Endothelial cell of umbilical vein (primary cell): ENCODE data around the gene ZFAND6. TPM values are rescaled to one million over a fixed set of nuclear protein-coding genes. Genes with fewer than 3 reads are reported as not detected.

Experiments used
- BruUV-seq: library from RNA; stranded (reverse); fragments of 400-500 nt; replicated peaks from 2 replicates; lab custom pipeline; 2021; lab: Mats Ljungman, UMichigan
- CTCF ChIA-PET: fragments of 300-600, 350-600 bp; sonication (Branson Sonifier 250); formaldehyde crosslinking; loops from one replicate; lab custom pipeline; 2021; ENCODE audit warnings: antibody characterized with exemption, inconsistent platforms; lab: Charles Lee
- POLR2A ChIA-PET: fragments of 300-600, 350-600 bp; sonication (Branson Sonifier 250); formaldehyde crosslinking; loops from one replicate; lab custom pipeline; 2021; ENCODE audit warnings: antibody characterized with exemption, inconsistent platforms; lab: Charles Lee
- DNase-seq: peaks from one replicate; pipeline ENCODE4 v3.0.0-alpha.2; 2011; ENCODE audit warnings: low read depth, low spot score
- FAIRE-seq: peaks from 2 replicates; lab custom pipeline; 2011; peaks lifted over from hg19 to GRCh38; lab: Jason Lieb, UNC
- H2AFZ ChIP-seq: 2 replicates; pipeline ENCODE4 v1.6.0; 2012; ENCODE audit warnings: low read depth, low read length, control low read depth, inconsistent platforms
- H3K27ac ChIP-seq: 2 replicates; pipeline ENCODE4 v1.5.1; 2011; ENCODE audit warnings: low read depth, mild to moderate bottlenecking, control low read depth, low read length, moderate library complexity; ENCODE audit not compliant: insufficient read depth
- H3K27me3 ChIP-seq, 2 experiments: 2 replicates each; pipeline versions ENCODE4 v1.6.0 to v1.6.1; 2011; ENCODE audit warnings: low read length in 2 of 2, mixed read lengths in 1 of 2; ENCODE audit not compliant: control insufficient read depth in 2 of 2, insufficient read depth in 2 of 2
- H3K36me3 ChIP-seq, 2 experiments: 2 replicates in 1 of 2; 3 replicates in 1 of 2; pipeline ENCODE4 v1.5.1; 2011; ENCODE audit warnings: low read length in 2 of 2, mild to moderate bottlenecking in 1 of 2, moderate library complexity in 1 of 2; ENCODE audit not compliant: control insufficient read depth in 2 of 2, insufficient read depth in 2 of 2; ENCODE audit errors: extremely low read depth in 1 of 2
- H3K4me1 ChIP-seq: 3 replicates; pipeline ENCODE4 v1.5.1; 2011; ENCODE audit warnings: mild to moderate bottlenecking, low read length; ENCODE audit not compliant: control insufficient read depth, insufficient read depth; ENCODE audit errors: extremely low read depth
- H3K4me2 ChIP-seq: 2 replicates; pipeline ENCODE4 v1.6.1; 2011; ENCODE audit warnings: low read length, control low read depth, mixed read lengths; ENCODE audit not compliant: insufficient read depth
- H3K4me3 ChIP-seq, 3 experiments: fragments of 200-600 bp in 1 of 3; sonication (generic), shearing (Covaris generic) in 1 of 3; replicated peaks in 1 of 3; 2 replicates each; pipeline ENCODE4 v1.5.1; 2011 to 2016; ENCODE audit warnings: control low read depth in 3 of 3, low read length in 3 of 3, mild to moderate bottlenecking in 2 of 3, inconsistent platforms in 1 of 3, low read depth in 1 of 3, moderate library complexity in 1 of 3; ENCODE audit not compliant: insufficient read depth in 1 of 3
- H3K79me2 ChIP-seq: 2 replicates; pipeline ENCODE4 v1.6.0; 2012; ENCODE audit warnings: low read length, inconsistent platforms; ENCODE audit not compliant: control insufficient read depth, insufficient read depth
- H3K9ac ChIP-seq: replicated peaks from 2 replicates; pipeline ENCODE3; 2011; ENCODE audit warnings: low read length, control low read depth; ENCODE audit not compliant: insufficient read depth; ENCODE audit errors: extremely low read depth
- H3K9me1 ChIP-seq: replicated peaks from 3 replicates; pipeline ENCODE4 v1.6.0; 2011; ENCODE audit warnings: mild to moderate bottlenecking, low read length; ENCODE audit not compliant: control insufficient read depth, insufficient read depth; ENCODE audit errors: extremely low read depth
- H3K9me3 ChIP-seq: replicated peaks from 2 replicates; pipeline ENCODE4 v1.5.1; 2012; ENCODE audit warnings: low read length, inconsistent platforms; ENCODE audit not compliant: control insufficient read depth, insufficient read depth
- H4K20me1 ChIP-seq: replicated peaks from 2 replicates; pipeline ENCODE3; 2011; ENCODE audit warnings: mild to moderate bottlenecking, low read length; ENCODE audit not compliant: control insufficient read depth, insufficient read depth; ENCODE audit errors: extremely low read depth
- CTCF ChIP-seq, 2 donors: IDR thresholded peaks; 1 replicate in 1 of 2; 2 replicates in 1 of 2; pipeline ENCODE4 v1.5.1; 2011; ENCODE audit warnings: low read length in 2 of 2, mild to moderate bottlenecking in 2 of 2, moderate library complexity in 2 of 2, control low read depth in 1 of 2, inconsistent platforms in 1 of 2, low read depth in 1 of 2; ENCODE audit not compliant: insufficient read depth in 1 of 2; ENCODE audit errors: extremely low read depth in 1 of 2
- EZH2 ChIP-seq: IDR thresholded peaks from 2 replicates; pipeline ENCODE4 v1.6.1; 2012; ENCODE audit warnings: borderline replicate concordance, low read depth, mild to moderate bottlenecking, moderate library complexity, low read length, inconsistent platforms; ENCODE audit not compliant: severe bottlenecking
- FOS ChIP-seq: IDR thresholded peaks from 2 replicates; pipeline ENCODE4 v1.6.1; 2011; ENCODE audit warnings: mild to moderate bottlenecking, low read length, moderate library complexity, borderline replicate concordance; ENCODE audit not compliant: insufficient read depth
- GATA2 ChIP-seq: IDR thresholded peaks from 2 replicates; pipeline ENCODE4 v1.7.0; 2011; ENCODE audit warnings: low read depth, mild to moderate bottlenecking, moderate library complexity, mixed read lengths, low read length; ENCODE audit not compliant: insufficient read length, insufficient read depth
- JUN ChIP-seq: IDR thresholded peaks from 2 replicates; pipeline ENCODE4 v1.6.1; 2011; ENCODE audit warnings: borderline replicate concordance, low read depth; ENCODE audit not compliant: insufficient read length, insufficient read depth
- MYC ChIP-seq: IDR thresholded peaks from one replicate; pipeline ENCODE4 v1.6.1; 2011; ENCODE audit warnings: mild to moderate bottlenecking, low read depth, low read length
- POLR2A ChIP-seq: IDR thresholded peaks from 2 replicates; pipeline ENCODE4 v1.6.1; 2012; ENCODE audit warnings: low read depth, mild to moderate bottlenecking, control low read depth, low read length
- POLR2AphosphoS5 ChIP-seq: IDR thresholded peaks from 2 replicates; pipeline ENCODE4 v1.6.1; 2012; ENCODE audit warnings: low read depth, mild to moderate bottlenecking, control low read depth, low read length, moderate library complexity; ENCODE audit not compliant: insufficient read depth
- dilution Hi-C: fragments of 300-500 bp; cut with MboI; formaldehyde crosslinking; loops from one replicate; pipeline ENCODE4 v1.15.0; 2019; ENCODE audit warnings: low sequenced_read_pairs; ENCODE audit not compliant: extremely low pct_ligation_motif_present
- intact Hi-C: fragments of 100-400 bp; cut with micrococcal nuclease; formaldehyde crosslinking; loops from one replicate; pipeline ENCODE4 v1.10.0; 2022
- polyA plus RNA-seq, 4 experiments: library from polyadenylated mRNA; depleted of rRNA in 3 of 4; stranded (reverse) in 3 of 4; unstranded in 1 of 4; fragments of >200 nt; gene quantifications; 2 replicates each; pipeline versions ENCODE4 v1.2.1 to v1.2.3, GENCODE V29; 2011 to 2012; ENCODE audit warnings: missing spikeins in 1 of 4
- total RNA-seq: library from RNA; stranded (reverse); gene quantifications from 2 replicates; pipeline ENCODE4 v1.2.3, GENCODE V29; 2021
- TF ChIP-seq, protein P1 (sequence below): IDR thresholded peaks from 2 replicates; pipeline ENCODE4 v1.6.1; 2011; ENCODE audit not compliant: insufficient read depth, insufficient read length

Gene ZFAND6
- total and polyA plus RNA-seq, 2 donors (not counting 3 experiments of a cell fraction or from before 2014, with no cell fraction given) = 50.3 to 97.9 TPM

- BruUV-seq = no TSS peak
- no peak overlapping the region for H3K4me2 ChIP-seq
- H3K9me3 ChIP-seq = no peaks in the 10 kb centered on the region
- intact Hi-C loops (no loop called here), dilution Hi-C loops (no loop called here)
- no peak overlapping the region for H3K27ac ChIP-seq
- no peak overlapping the region for H3K4me3 ChIP-seq
- no peaks in the 10 kb centered on the region for H3K4me1 ChIP-seq
- TF ChIP-seq MYC = no peak
- TF ChIP-seq POLR2A = no peak
- TF ChIP-seq CTCF (IDR thresholded peaks at IDR 0.05; ENCODE audit: extremely low read depth in 1 of 2, insufficient read depth in 1 of 2, low read depth in 1 of 2, low read length in 2 of 2) = no peak
- TF ChIP-seq, protein P1, sequence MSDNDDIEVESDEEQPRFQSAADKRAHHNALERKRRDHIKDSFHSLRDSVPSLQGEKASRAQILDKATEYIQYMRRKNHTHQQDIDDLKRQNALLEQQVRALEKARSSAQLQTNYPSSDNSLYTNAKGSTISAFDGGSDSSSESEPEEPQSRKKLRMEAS = no peak
- no peak for TF ChIP-seq GATA2
- no peak for TF ChIP-seq JUN
- no peak for TF ChIP-seq EZH2
- no peak for TF ChIP-seq POLR2AphosphoS5
- TF ChIP-seq FOS = no peak
- no peak for FAIRE-seq
- H3K9ac ChIP-seq = no peak overlapping the region
- no peak for DNase-seq
- POLR2A ChIA-PET = no interaction called here
- no peaks in the 10 kb centered on the region for H3K36me3 ChIP-seq
- no peaks in the 10 kb centered on the region for H3K27me3 ChIP-seq
- H3K79me2 ChIP-seq = no peaks in the 10 kb centered on the region
- H4K20me1 ChIP-seq = no peaks in the 10 kb centered on the region
- no peak overlapping the region for H2AFZ ChIP-seq
- no peaks in the 10 kb centered on the region for H3K9me1 ChIP-seq
- CTCF ChIA-PET = no interaction called here
Observed at GRCh38 chr15:80049046-80049445, 10.4 kb upstream of the ZFAND6 start.
